Aorta (tissue), 5 donors: Measurements from ENCODE around the gene STAT5A. TPM values are rescaled to one million over a fixed set of nuclear protein-coding genes. Genes with fewer than 3 reads are reported as not detected.
A peak's percentile ranks its signal among the peaks of the same experiment; 100 is the strongest.

Experiments
- ATAC-seq: fragments of 200-7000 bp; cut with Tn5 transposase; one replicate; pipeline ENCODE4 v1.9.1; 2022; ENCODE audit warnings: moderate library complexity; ENCODE audit not compliant: low FRiP score
- DNase-seq, 2 donors: peaks; one replicate each; pipeline ENCODE4 v3.0.0-alpha.2; 2020
- H3K27ac ChIP-seq, 2 donors: one replicate each; pipeline ENCODE4 v1.5.1; 2013; ENCODE audit warnings: low read length in 2 of 2, mild to moderate bottlenecking in 2 of 2, moderate library complexity in 2 of 2, control low read depth in 1 of 2, inconsistent platforms in 1 of 2, low read depth in 1 of 2
- H3K27me3 ChIP-seq, 2 donors: one replicate each; pipeline ENCODE4 v1.6.1; 2013; ENCODE audit warnings: control low read depth in 1 of 2, low read length in 1 of 2, mild to moderate bottlenecking in 1 of 2, moderate library complexity in 1 of 2; ENCODE audit not compliant: insufficient read depth in 2 of 2, control insufficient read depth in 1 of 2
- H3K36me3 ChIP-seq, 2 donors: one replicate each; pipeline ENCODE4 v1.6.1; 2013; ENCODE audit warnings: control low read depth in 1 of 2, low read length in 1 of 2, mild to moderate bottlenecking in 1 of 2; ENCODE audit not compliant: insufficient read depth in 2 of 2, control insufficient read depth in 1 of 2
- H3K4me1 ChIP-seq, 2 donors: one replicate each; pipeline ENCODE4 v1.6.1; 2013; ENCODE audit warnings: low read length in 2 of 2, control low read depth in 1 of 2, mild to moderate bottlenecking in 1 of 2, moderate library complexity in 1 of 2; ENCODE audit not compliant: insufficient read depth in 2 of 2, control insufficient read depth in 1 of 2
- H3K4me3 ChIP-seq, 2 donors: one replicate each; pipeline ENCODE4 v1.5.1; 2013; ENCODE audit warnings: low read length in 2 of 2, control low read depth in 1 of 2, mild to moderate bottlenecking in 1 of 2
- H3K9me3 ChIP-seq: one replicate; pipeline ENCODE4 v1.6.1; 2013; ENCODE audit warnings: mild to moderate bottlenecking, low read length; ENCODE audit not compliant: control insufficient read depth
- WGBS, 2 donors: extraction: QIAGEN DNeasy Blood & Tissue Kit; methylation state at CpG; one replicate each; pipeline ENCODE4 v1.1.7; 2013; 5-methylcytosine and 5-hydroxymethylcytosine counted together
- intact Hi-C, 2 donors: fragments of 100-400 bp; cut with DNase I; formaldehyde crosslinking; loops; one replicate each; pipeline versions ENCODE4 v1.14.2 to v1.15.0; 2022
- polyA plus RNA-seq, 2 donors: library from polyadenylated mRNA; stranded (reverse); fragments of 200-250 nt; gene quantifications; one replicate each; pipeline ENCODE4 v1.2.3, GENCODE V29; 2013
- total RNA-seq, 2 donors: library from RNA; stranded (reverse); fragmentation: NEBNext Ultra II Directional; extraction: Animal tissue kit (Norgen Biotek cat#: 25700); gene quantifications; one replicate each; pipeline ENCODE4 v1.2.1, GENCODE V29; 2021
- donor health status: healthy with polysubstance abuse.
- donor health status: Bipolar disorder and iron deficiency.
- donor health status: DM: no; HTN: no; CAD: no.
- donor health status: DM: no; HTN: no; CAD: no.
- donor health status: DM: yes; HTN: yes; CAD: no.

Gene STAT5A
- total and polyA plus RNA-seq, 4 donors = 10.9 to 63.2 (median 31.4) TPM

DNA sequence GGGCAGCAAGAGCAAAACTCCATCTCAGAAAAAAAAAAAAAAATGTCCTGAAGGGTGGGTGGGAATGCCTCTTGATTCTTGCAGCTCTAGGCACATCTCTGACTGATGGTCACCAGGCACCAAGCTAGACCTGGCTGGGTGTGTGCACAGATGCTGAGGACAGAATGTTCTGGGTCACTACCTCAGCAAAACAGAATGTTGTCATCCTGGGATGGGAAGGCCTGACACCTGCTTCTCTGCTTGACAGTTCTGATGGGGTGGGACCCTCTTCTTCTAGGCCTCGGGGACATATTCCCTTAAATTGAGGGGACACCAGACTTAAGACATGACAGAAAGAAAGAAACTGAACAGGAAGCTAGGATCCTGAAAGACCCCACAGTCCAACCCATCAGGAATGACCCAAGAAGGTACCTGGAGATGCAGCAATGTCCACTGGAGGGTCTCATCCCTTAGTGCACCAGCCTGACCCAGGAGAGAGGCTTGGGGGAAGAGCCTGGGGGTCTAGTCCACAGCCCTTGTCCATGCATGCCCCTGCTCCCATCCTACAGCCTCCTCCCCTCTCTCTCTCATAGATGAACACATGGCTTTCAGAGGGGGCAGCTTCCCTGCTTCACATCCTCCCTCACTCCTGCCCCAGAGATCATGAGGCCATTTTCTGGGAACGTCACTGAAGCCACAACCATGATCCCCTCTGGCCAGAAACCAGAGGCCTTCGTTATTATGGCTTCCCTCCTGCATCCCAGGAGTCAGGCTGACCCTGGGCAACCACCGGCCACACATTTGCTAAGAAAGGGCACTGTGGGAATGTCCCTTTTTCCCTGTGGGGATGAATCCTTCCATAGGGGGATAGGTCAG, 8.3 kb upstream of the STAT5A start:
- no peak for ATAC-seq
- peaks cover 0 to under 1% of the 10 kb centered on the region in 2 donors for H3K4me1 ChIP-seq
- H3K9me3 ChIP-seq = no peaks in the 10 kb centered on the region
- 85 to 93% methylated on average over 4 of the region's 4 CpGs for WGBS, 2 donors
- intact Hi-C loops = no loop called here
- no peaks in the 10 kb centered on the region for H3K36me3 ChIP-seq
- no peaks in the 10 kb centered on the region for H3K27me3 ChIP-seq
- no peak overlapping the region for H3K27ac ChIP-seq
- DNase-seq = peak; percentile 23 to 31
- no peak overlapping the region for H3K4me3 ChIP-seq

DNA sequence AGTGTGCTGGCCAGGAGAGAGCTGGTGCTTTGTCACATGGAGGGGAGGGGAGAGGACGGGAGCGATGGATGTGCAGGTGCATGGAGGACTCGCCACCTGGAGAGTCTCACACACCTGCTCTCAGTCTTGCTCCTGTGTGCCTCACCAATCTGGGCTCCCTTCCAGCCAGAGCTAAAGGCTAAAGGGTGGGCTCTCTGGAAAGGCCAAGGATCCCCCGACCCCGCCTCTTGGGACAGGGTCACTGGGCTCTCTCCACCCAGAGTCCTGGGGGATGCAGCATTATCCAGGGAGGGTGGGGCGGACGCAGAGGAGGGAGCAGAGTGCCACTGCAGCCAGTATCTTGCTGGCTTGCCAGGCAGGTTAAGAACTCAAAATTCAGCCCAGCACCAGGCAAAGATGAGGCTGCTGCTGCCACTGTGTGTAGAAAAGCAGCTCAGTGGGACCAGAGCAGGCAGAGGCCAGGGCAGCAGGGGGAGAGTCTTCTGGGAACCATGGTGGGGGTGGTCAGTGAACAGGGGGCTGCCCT, 6.7 kb upstream of the STAT5A start:
- no peak overlapping the region for H3K4me3 ChIP-seq
- no peaks in the 10 kb centered on the region for H3K27me3 ChIP-seq
- DNase-seq (peak; percentile 38 to 56), ATAC-seq (no peak)
- H3K9me3 ChIP-seq = no peaks in the 10 kb centered on the region
- WGBS, 2 donors = 87 to 92% methylated on average over 7 of the region's 7 CpGs
- H3K27ac ChIP-seq = no peak overlapping the region
- H3K36me3 ChIP-seq = no peaks in the 10 kb centered on the region
- intact Hi-C loops = no loop called here
- no peaks in the 10 kb centered on the region for H3K4me1 ChIP-seq

DNA sequence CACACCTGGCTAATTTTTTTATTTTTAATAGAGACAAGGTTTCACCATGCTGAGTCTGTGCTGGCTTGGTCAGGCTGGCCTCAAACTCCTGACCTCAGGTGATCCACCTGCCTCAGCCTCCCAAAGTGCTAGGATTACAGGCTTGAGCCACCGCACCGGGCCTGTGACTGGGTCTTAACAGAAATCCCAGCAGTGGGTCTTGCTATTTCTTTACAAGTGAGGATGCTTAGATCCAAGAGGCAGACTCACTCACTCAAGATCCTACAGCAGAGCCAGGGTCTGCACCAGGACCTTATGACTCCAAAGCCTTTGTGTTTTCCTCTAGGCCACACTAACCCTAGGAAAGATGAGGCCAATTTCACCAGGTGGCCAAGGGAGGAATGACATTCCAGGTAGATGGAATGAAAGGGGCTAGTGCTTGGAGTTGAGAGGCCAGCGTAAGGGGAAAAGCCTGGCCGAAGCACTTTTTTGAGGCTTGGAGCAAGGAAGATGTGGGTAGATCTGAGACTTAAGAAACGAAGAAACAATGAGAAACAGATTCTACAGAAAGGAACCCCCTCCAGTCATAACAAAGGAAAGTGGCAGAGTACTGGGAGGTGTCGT, 5.7 kb upstream of the STAT5A start:
- peak; percentile 5 to 25 for DNase-seq
- H3K36me3 ChIP-seq = no peaks in the 10 kb centered on the region
- H3K27ac ChIP-seq = no peak overlapping the region
- H3K9me3 ChIP-seq = no peaks in the 10 kb centered on the region
- ATAC-seq = no peak
- no peak overlapping the region for H3K4me3 ChIP-seq
- H3K27me3 ChIP-seq = no peaks in the 10 kb centered on the region
- H3K4me1 ChIP-seq = no peaks in the 10 kb centered on the region
- 90 to 94% methylated on average over 6 of the region's 6 CpGs for WGBS, 2 donors
- intact Hi-C loops = no loop called here

DNA sequence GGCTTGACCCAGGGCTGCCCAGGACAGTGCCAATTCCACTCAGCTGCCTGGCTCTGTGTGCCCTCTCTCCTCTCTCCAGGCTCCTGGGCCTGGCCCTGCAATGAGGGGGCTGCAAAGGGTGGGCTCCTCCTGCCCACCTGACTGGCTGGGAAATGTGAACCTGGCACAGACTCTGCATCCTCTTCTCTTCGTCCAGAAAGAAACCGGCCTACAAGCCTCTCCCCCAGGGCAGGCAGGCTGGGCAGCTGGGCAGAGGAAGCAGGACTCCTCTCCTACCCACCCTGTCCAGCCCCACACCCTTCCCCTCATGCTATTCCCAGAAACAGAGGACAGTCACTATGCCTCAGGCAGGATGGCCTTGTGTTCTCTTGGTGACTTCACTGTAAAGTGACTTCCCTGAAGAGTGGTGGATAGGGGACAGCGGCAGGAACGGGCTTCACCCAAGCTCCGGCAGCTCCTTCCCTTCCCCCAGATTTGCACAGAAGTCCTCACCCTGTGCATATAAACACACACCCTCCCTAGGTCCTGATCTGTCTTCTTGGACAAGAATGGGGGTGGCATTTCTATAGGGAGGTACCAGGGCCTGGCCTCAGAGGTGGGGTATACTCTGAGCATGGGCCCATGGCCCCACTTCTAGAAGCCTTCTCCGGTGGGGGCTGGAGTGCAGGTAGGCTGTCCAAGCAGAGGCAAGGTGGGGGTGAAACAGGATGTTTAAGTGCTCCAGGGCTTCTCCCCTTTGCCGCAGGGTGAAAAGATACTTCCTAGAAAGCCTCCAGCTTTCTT, 4.9 kb upstream of the STAT5A start:
- Histone ChIP-seq H3K9me3 (no peaks in the 10 kb centered on the region), H3K4me3 (no peak overlapping the region), H3K36me3 (no peaks in the 10 kb centered on the region), H3K27me3 (no peaks in the 10 kb centered on the region), H3K27ac (no peak overlapping the region), H3K4me1 (no peaks in the 10 kb centered on the region)
- ATAC-seq (no peak), DNase-seq (peak; percentile 24 to 64)
- WGBS, 2 donors = 86 to 89% methylated on average over 7 of the region's 7 CpGs
- intact Hi-C loops = no loop called here

DNA sequence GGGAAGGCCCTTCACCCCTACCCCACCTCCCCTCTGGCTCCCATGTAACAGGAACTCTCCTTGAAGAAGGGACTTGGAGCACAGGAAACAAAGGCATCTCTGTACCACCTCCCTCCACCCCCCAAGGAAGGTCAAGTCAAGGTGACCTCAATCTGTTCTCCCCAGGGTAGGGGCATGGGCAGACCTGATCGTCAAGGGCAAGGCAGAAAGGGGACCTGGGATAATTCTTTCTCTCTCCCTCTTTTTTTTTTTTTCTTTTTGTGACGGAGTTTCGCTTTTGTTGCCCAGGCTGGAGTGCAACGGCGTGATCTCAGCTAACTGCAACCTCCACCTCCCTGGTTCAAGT, 4.3 kb upstream of the STAT5A start:
- Histone ChIP-seq H3K27ac (no peak overlapping the region), H3K27me3 (no peaks in the 10 kb centered on the region), H3K4me3 (no peak overlapping the region), H3K9me3 (no peaks in the 10 kb centered on the region), H3K36me3 (no peaks in the 10 kb centered on the region), H3K4me1 (no peaks in the 10 kb centered on the region)
- peak; percentile 13 to 19 for DNase-seq
- intact Hi-C loops = no loop called here
- no peak for ATAC-seq
- WGBS, 2 donors = 86 to 90% methylated on average over 5 of the region's 5 CpGs

DNA sequence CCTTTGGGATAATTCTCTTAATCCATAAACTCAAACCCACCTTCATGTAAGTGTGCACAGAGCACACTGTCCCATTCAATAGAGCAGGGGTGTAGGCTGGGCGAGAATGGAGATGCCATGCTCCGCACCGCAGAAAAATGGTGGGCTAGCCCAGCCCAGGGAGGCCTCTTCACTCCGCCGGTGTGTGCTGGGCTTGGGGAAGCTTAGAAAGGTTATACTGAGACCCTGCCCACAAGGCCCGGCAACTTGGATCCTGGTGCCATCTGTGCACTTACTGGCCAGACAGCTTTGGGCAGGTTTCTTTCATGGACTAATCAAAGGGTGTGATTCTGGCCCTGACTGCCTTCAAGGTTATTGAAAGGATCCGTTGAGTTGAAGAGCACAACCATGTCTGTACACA, 3.7 kb upstream of the STAT5A start:
- ATAC-seq = no peak
- DNase-seq = peak; percentile 29 to 69
- Histone ChIP-seq H3K9me3 (no peaks in the 10 kb centered on the region), H3K4me1 (no peaks in the 10 kb centered on the region), H3K27ac (no peak overlapping the region), H3K36me3 (no peaks in the 10 kb centered on the region), H3K4me3 (no peak overlapping the region), H3K27me3 (no peaks in the 10 kb centered on the region)
- WGBS, 2 donors = 95 to 96% methylated on average over 7 of the region's 7 CpGs
- intact Hi-C loops = no loop called here

DNA sequence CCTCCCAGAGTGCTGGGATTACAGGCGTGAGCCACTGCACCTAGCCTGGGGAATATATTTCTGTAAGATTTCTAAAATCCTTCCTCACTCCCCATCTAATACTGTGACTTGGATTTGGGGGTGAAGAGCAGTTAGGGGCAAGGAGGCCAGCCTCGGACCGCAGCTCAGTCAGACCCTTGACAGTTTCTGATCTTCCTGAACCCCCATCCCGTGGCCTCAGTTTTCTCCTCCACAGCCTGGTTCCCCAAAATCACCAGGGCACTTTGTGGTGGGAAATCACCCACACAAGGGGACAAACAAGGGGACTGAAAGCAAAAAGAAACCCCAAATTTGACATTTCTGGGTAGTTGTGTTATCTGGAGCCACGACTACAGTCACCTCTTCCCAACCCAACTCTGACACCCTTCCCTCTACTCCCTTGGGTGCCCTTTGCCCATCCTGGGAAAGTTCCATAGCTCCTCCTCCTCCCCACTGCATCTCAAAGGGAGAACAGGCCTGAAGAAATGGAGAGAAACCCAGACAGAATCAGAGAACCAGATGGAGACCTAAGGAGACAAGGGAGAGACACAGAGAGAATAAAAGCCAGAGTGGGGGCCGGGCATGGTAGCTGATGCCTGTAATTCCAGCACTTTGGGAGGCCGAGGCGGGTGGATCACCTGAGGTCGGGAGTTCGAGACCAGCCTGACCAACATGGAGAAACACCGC, 2.8 kb upstream of the STAT5A start:
- Histone ChIP-seq H3K27me3 (no peaks in the 10 kb centered on the region), H3K9me3 (no peaks in the 10 kb centered on the region), H3K4me3 (no peak overlapping the region), H3K4me1 (no peaks in the 10 kb centered on the region), H3K27ac (no peak overlapping the region), H3K36me3 (no peaks in the 10 kb centered on the region)
- peak; percentile 20 to 28 for DNase-seq
- ATAC-seq = no peak
- intact Hi-C loops = no loop called here
- WGBS, 2 donors = 92 to 93% methylated on average over 11 of the region's 11 CpGs

DNA sequence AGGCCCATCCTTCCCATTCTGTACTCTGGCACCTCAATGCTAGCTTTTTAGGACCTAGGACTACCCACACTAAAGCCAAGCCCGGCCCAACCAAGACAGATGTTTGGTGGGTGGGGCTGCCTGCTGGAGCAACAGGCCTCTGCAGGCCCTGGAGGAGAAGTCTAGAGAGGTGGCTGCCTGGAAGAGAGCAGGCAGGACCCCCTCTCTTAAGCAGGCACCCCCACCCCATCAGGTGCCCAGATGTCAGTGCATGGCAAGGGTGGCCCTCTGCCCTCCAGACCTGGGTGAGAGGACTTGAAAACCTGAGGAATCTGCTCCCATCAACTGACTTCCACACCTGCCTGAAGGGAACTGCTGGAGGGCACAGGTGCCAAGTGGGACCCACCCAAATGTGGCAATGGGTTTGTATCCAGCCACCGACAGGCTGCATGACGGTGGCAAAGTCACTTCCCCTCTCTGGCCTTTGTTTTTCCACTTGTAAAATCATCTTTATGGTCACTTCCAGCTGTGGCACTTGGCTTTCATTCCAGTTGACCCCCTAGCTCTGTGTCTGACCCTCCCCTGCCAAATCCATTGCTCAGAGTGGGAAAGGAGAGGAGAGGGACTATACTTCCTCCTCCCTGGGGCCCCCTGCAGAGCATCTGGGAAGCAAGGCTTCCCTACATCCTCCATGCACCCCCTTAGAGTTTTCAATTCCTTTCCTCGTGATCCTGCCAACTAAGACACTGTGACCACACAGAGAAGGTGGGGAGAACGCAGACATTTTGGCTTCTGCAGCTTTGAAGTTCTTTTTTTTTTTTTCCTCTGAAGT, 1.7 kb upstream of the STAT5A start:
- Histone ChIP-seq H3K27ac (peak overlapping the region in 1 of 2 donors; percentile 45), H3K4me1 (no peaks in the 10 kb centered on the region), H3K36me3 (no peaks in the 10 kb centered on the region), H3K9me3 (no peaks in the 10 kb centered on the region), H3K27me3 (no peaks in the 10 kb centered on the region), H3K4me3 (no peak overlapping the region)
- ATAC-seq (no peak), DNase-seq (peak; percentile 65 to 76)
- intact Hi-C loops = no loop called here
- 29 to 36% methylated on average over 5 of the region's 5 CpGs for whole genome bisulfite sequencing, 2 donors
